Gastroesophageal sphincter (tissue), 3 donors: ENCODE measurements around the gene TP73.

Source experiments
- EP300 ChIP-seq: sonication (generic); formaldehyde crosslinking; IDR thresholded peaks from one replicate; pipeline ENCODE4 v1.6.1; 2017; ENCODE audit warnings: antibody characterized with exemption, mild to moderate bottlenecking
- TF ChIP-seq, protein P1 (sequence below), 4 experiments: fragments of 200-600 bp in 2 of 4; fragments of 450-650 bp in 2 of 4; sonication (generic) in 1 of 4; IDR thresholded peaks; one replicate each; pipeline ENCODE4 v1.5.1; 2017 to 2019; ENCODE audit warnings: antibody characterized with exemption in 4 of 4, mild to moderate bottlenecking in 2 of 4, moderate library complexity in 2 of 4

DNA sequence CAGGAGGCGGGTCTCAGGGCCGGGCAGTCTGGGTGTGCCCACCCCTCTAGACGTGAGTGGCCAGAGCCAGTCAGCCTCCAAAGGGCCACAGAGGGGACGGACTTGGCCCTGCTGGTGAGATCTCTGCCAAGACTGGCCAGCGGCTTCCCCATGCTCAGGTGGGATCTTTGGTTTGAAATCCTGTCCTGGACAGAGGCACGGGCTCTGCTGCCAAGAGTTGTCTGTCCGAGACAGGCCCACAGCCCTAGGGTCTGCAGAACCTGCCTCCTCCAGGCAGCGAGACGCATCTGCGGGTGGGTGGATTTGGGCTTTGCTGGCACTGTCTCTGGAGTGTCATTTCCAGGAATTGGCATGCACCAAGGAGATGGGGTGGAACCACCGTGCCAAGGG is 55.6 kb downstream of the TP73 start:
- TF ChIP-seq, protein P1, sequence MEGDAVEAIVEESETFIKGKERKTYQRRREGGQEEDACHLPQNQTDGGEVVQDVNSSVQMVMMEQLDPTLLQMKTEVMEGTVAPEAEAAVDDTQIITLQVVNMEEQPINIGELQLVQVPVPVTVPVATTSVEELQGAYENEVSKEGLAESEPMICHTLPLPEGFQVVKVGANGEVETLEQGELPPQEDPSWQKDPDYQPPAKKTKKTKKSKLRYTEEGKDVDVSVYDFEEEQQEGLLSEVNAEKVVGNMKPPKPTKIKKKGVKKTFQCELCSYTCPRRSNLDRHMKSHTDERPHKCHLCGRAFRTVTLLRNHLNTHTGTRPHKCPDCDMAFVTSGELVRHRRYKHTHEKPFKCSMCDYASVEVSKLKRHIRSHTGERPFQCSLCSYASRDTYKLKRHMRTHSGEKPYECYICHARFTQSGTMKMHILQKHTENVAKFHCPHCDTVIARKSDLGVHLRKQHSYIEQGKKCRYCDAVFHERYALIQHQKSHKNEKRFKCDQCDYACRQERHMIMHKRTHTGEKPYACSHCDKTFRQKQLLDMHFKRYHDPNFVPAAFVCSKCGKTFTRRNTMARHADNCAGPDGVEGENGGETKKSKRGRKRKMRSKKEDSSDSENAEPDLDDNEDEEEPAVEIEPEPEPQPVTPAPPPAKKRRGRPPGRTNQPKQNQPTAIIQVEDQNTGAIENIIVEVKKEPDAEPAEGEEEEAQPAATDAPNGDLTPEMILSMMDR (IDR thresholded peaks at IDR 0.05): no peak
- TF ChIP-seq EP300: no peak
